Activated naive CD8-positive, alpha-beta T cell treated with anti-CD3 and anti-CD28 coated beads for 36 hours (primary cell): ENCODE data around the gene PDE2A. TPM values are rescaled to one million over a fixed set of nuclear protein-coding genes. Genes with fewer than 3 reads are reported as not detected.

ENCODE experiments used
- DNase-seq: peaks from one replicate; pipeline ENCODE4 v3.0.0; 2021
- H3K27ac Mint-ChIP-seq: one replicate; pipeline ENCODE4 v1.8.0; 2022; ENCODE audit warnings: mild to moderate bottlenecking, moderate library complexity, mixed read lengths
- H3K27me3 Mint-ChIP-seq: one replicate; pipeline ENCODE4 v1.8.0; 2022; ENCODE audit warnings: mild to moderate bottlenecking, mixed read lengths
- H3K36me3 Mint-ChIP-seq: one replicate; pipeline ENCODE4 v1.8.0; 2021; ENCODE audit warnings: mild to moderate bottlenecking, mixed read lengths
- H3K4me1 Mint-ChIP-seq: one replicate; pipeline ENCODE4 v1.8.0; 2021; ENCODE audit warnings: mixed read lengths
- H3K4me3 Mint-ChIP-seq: one replicate; pipeline ENCODE4 v1.8.0; 2022; ENCODE audit warnings: mild to moderate bottlenecking, moderate library complexity, mixed read lengths
- H3K9me3 Mint-ChIP-seq: one replicate; pipeline ENCODE4 v1.8.0; 2022; ENCODE audit warnings: mixed read lengths
- total RNA-seq, 2 experiments: library from RNA; stranded (reverse); gene quantifications; one replicate each; pipeline ENCODE4 v1.2.3, GENCODE V29; 2021

Gene PDE2A
- total RNA-seq = under 1 TPM; 0.37 to 0.42 TPM

DNA sequence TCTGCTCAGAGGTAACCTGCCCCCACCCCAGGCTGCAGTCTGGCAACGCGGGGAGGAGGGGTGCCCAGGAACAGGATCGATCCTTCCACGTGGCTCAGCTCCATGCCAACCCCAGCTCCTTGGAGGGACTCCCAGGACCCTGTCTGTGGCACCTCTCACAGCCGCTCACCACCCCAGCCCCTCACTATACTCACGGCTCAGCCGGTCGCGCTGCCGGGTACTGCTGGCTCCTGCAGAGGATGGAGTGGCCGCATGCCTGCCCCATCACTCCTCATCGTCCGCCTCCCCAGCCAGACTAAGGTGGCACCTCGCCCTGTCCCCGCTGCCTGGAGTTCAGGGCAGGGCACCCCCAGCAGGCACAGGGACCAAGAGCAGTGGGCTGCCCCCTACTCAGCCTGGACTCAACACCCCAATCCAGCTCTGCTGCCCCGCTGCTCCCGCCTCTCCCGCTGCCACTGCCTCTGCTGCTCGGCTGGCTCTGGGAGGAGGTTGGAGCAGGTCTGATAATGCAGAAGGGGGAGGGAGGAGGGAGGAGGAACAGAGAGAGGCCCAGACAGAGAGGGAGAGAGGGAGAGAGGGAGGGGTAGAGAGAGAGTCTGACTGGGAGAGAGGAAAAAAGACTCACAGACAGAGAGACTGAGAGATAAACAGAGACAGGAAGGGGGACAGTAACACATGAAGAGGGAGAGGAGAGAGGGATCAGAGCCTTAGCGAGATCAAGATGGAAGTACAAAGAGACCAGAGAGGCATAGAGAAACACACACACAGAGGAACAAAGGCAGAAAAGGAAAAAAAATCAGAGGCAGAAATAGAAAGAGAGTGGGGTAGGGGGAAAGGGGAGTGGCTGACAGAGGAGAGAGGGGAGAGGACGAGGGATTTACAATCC is at the start of gene PDE2A:
Gene PDE2A, minus strand, starts transcription at position 480 of the 886 bp plus-strand sequence. Its CDS starts 215 bp downstream, at position 265.
- no peaks in the 10 kb centered on the region for H3K36me3 Mint-ChIP-seq
- H3K27me3 Mint-ChIP-seq = peaks cover 80% of the 10 kb centered on the region
- DNase-seq = no peak
- no peak within 1 kb of the TSS for H3K4me3 Mint-ChIP-seq
- no peaks in the 10 kb centered on the region for H3K9me3 Mint-ChIP-seq
- no peak within 1 kb of the TSS for H3K27ac Mint-ChIP-seq
- peaks cover 4% of the 10 kb centered on the region for H3K4me1 Mint-ChIP-seq

DNA sequence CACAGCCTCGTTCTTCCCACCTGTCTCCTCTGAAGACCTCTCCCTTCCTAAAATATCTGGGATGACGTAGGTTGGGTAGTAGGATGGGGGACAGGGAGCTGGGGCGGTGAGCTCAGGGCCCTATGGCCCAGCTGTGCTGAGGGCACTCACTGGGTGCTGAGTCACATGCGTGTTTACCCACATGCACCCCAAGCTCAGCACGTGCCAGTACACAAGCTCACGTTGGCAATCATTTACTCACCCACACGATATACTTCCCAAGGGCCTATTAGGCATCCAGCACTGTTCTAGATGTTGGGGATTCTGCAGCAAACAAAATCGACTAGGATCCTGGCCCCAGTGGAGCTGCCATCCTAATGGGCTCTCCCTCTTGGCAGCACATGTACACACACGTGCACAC is 49.3 kb upstream of the PDE2A start:
- Mint-ChIP-seq H3K27ac (peak overlapping the region; percentile 16), H3K4me3 (no peak overlapping the region)

DNA sequence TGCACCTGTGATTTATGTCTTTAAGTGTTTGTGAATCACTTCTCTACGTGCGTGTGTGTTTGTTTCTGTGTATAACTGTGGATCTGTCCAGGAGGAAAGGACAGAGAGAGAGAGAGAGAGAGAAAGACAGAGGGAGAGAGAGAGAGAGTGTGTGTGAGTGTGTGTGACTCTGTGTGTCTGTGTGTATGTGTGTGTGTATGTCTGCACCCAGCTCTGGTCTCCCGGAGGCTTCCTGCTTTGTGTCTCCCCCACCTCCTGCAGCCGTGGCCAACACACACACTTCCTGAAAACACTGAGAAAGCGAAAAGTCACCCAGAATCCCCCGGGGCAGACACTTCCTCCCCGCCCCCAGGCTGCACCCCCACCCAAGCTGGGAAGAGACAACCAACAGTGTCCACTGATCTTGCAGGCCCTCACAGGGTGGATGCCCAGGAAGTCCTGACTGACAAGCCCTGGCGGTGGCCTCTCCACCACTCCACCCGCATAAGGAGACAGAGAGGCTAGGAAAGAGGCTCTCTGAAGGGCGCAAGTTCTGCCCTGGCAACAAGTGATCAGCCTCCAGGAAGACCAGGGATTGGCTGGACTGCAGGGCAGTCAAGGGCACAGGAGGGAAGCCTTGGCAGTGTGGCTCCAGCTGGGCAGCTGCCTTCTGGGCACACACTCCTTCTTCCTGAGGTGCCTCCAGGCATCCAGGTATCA is 48.0 kb upstream of the PDE2A start:
- H3K27me3 Mint-ChIP-seq = no peaks in the 10 kb centered on the region
- H3K27ac Mint-ChIP-seq = peak overlapping the region; percentile 94
- peaks cover 41% of the 10 kb centered on the region for H3K4me1 Mint-ChIP-seq
- H3K4me3 Mint-ChIP-seq = peak overlapping the region; percentile 94
- no peaks in the 10 kb centered on the region for H3K9me3 Mint-ChIP-seq
- peak; percentile 82 for DNase-seq
- peaks cover 2% of the 10 kb centered on the region for H3K36me3 Mint-ChIP-seq

More for the DNA sequence above, 49.3 kb upstream of the PDE2A start:
- no peaks in the 10 kb centered on the region for H3K27me3 Mint-ChIP-seq
- no peak for DNase-seq
- peaks cover 2% of the 10 kb centered on the region for H3K36me3 Mint-ChIP-seq
- no peaks in the 10 kb centered on the region for H3K9me3 Mint-ChIP-seq
- peaks cover 36% of the 10 kb centered on the region for H3K4me1 Mint-ChIP-seq

DNA sequence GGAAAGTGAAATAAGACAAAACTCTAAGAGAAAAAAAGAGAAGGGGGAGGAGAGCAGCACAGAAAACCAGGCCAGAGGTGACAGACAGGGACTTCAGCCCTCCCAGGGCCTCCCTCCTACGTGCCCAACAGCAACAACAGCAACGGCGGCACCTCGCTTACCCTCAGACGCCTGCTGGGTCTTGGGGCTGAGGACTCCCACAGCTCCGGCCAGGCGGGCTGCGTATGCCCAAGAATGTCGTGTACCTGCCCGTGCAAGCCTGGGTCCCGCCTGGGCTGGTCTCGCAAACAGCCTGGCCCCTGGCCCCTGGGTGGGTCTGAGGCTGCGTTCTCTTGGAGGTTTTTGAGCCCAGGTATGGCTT is 47.4 kb upstream of the PDE2A start:
- H3K27me3 Mint-ChIP-seq = no peaks in the 10 kb centered on the region
- peaks cover 2% of the 10 kb centered on the region for H3K36me3 Mint-ChIP-seq
- peaks cover 43% of the 10 kb centered on the region for H3K4me1 Mint-ChIP-seq
- peak; percentile 42 for DNase-seq
- peak overlapping the region; percentile 94 for H3K27ac Mint-ChIP-seq
- no peaks in the 10 kb centered on the region for H3K9me3 Mint-ChIP-seq
- H3K4me3 Mint-ChIP-seq = peak overlapping the region; percentile 94

DNA sequence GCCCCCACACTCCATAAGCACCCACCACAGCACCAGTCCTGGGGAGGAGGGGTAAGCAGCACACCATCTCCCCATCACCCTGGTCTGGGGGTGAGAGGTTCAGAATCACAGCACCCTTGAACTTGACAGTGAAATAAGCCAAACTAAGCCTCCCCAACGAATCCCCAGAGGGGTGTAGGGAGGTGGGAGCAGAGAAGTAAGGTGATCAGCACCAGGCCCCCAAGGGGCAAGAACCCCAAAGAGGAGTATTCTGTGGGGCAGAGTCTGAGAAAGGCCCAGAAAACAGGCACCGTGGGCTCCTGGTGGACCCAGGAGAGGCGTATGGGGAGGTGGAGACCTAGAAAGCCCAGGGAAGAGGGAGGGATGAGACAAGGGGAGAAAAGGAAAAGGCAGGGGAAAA is 47.1 kb upstream of the PDE2A start:
- Mint-ChIP-seq H3K4me1 (peaks cover 43% of the 10 kb centered on the region), H3K9me3 (no peaks in the 10 kb centered on the region), H3K4me3 (peak overlapping the region; percentile 94), H3K27ac (peak overlapping the region; percentile 94), H3K36me3 (peaks cover 2% of the 10 kb centered on the region), H3K27me3 (no peaks in the 10 kb centered on the region)
- DNase-seq = no peak

DNA sequence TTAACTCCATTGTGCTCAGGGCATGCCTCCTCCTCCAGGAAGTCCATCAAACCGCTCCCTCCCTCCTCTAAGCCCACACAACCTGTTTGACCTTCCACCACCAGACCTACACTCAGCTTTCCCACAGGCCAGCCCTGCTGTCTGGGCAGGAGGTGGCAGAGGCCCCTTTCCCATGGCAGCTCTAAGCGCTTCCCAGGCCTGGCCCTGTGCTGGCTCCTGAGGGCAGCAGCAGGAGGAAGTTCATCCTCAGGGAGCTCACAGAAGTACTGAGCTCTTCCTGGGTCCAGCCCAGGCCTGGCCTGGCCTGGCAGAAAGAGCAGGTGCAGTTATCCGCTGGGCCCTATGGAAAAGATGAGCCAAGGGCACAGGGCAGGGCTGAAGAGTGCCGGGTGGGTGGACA is 46.6 kb upstream of the PDE2A start:
- peak overlapping the region; percentile 60 for H3K27ac Mint-ChIP-seq
- H3K27me3 Mint-ChIP-seq = no peaks in the 10 kb centered on the region
- no peaks in the 10 kb centered on the region for H3K9me3 Mint-ChIP-seq

DNA sequence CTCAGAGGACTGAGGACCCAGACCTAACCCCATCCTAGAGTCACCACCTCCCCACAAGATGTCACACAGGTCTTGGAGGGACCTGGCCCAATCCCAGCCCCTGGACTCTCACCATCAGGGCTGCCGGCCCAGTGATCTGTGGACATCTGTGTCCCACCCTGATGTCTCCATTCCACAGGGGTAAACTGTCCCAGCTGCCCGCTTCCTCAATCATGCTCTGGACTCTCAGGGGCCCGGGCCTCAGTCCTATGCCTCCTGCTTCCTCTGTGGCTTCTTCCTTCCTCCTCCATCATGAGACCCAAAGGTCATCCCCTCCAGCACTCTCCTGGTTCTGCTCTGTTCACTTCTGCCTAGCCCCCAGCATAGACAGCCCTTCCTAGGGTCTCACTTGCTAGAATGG is 45.8 kb upstream of the PDE2A start:
- H3K4me3 Mint-ChIP-seq = peak overlapping the region; percentile 94
- peak overlapping the region; percentile 60 for H3K27ac Mint-ChIP-seq
- H3K9me3 Mint-ChIP-seq = no peaks in the 10 kb centered on the region
- peaks cover 2% of the 10 kb centered on the region for H3K36me3 Mint-ChIP-seq
- DNase-seq = no peak
- H3K4me1 Mint-ChIP-seq = peaks cover 38% of the 10 kb centered on the region
- H3K27me3 Mint-ChIP-seq = no peaks in the 10 kb centered on the region

More for the DNA sequence above, 46.6 kb upstream of the PDE2A start:
- Mint-ChIP-seq H3K4me1 (peaks cover 43% of the 10 kb centered on the region), H3K36me3 (peaks cover 2% of the 10 kb centered on the region), H3K4me3 (peak overlapping the region; percentile 94)
- DNase-seq = no peak

DNA sequence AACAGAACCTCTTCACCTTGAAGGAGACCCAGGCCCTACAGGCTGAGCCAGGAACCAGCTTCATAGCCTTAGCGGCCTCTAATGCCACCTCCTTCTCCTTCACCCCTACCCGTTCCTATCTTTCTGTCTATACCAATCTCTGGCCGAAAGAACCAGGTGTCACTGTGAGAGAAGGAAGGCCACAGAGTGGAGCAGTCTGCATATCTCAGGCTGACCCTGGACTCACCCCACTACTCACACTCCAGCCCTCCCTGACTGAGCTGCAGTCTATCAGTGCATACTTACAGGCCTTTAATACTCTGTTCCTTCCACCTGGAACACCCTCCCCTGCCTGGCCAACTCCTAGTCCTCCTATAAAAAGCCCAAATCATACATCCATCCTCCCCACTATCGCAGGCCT is 45.3 kb upstream of the PDE2A start:
- H3K27me3 Mint-ChIP-seq = no peaks in the 10 kb centered on the region
- peaks cover 2% of the 10 kb centered on the region for H3K36me3 Mint-ChIP-seq
- H3K4me3 Mint-ChIP-seq = peak overlapping the region; percentile 94
- peaks cover 40% of the 10 kb centered on the region for H3K4me1 Mint-ChIP-seq
- peak overlapping the region; percentile 60 for H3K27ac Mint-ChIP-seq
- no peak for DNase-seq
- no peaks in the 10 kb centered on the region for H3K9me3 Mint-ChIP-seq

DNA sequence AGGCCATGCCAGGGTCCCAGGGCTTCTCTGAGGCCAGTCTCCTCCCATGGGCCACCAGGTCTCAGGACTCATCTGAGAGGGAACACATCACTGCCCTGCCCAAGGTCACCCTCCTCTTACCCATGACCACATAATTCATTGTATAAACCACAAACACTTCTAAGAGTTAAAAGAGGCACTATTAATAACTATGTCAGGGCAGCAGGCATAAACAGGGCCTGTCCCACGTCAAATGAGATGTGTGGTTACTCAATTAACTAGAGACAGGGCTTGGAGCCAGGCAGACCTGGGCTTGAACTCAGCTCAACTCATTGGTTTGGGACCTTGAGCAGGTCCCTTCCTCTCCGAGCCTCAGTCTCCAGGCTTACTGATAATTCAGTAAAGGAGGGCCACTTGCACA is 44.9 kb upstream of the PDE2A start:
- Mint-ChIP-seq H3K27me3 (no peaks in the 10 kb centered on the region), H3K4me3 (peak overlapping the region; percentile 94)
- DNase-seq = no peak

DNA sequence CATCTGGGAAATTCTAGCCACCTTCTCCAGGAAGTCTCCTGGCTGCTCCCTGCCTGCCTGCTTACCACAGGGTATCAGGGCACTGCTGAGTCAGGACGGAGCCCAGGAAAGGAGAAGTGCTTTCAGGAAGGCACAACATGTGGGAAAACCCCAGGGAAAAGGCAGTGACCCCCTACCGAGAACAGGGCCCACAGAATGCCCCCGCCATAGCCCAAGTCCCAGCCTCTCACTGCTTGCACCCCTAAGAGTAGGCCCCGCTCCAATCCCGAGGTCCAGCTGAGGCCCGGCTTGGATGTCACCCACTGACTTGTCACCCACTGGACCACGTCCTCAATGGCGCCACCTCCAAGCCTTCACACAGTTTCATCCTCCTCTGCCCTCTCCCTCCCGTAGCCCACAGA is 43.9 kb upstream of the PDE2A start:
- H3K27me3 Mint-ChIP-seq = no peaks in the 10 kb centered on the region
- H3K4me3 Mint-ChIP-seq = no peak overlapping the region
- DNase-seq = no peak
- H3K9me3 Mint-ChIP-seq = no peaks in the 10 kb centered on the region
- H3K36me3 Mint-ChIP-seq = peaks cover 2% of the 10 kb centered on the region
- peak overlapping the region; percentile 40 for H3K27ac Mint-ChIP-seq
- peaks cover 41% of the 10 kb centered on the region for H3K4me1 Mint-ChIP-seq

More for the DNA sequence above, 44.9 kb upstream of the PDE2A start:
- peaks cover 41% of the 10 kb centered on the region for H3K4me1 Mint-ChIP-seq
- H3K27ac Mint-ChIP-seq = peak overlapping the region; percentile 60
- peaks cover 2% of the 10 kb centered on the region for H3K36me3 Mint-ChIP-seq
- H3K9me3 Mint-ChIP-seq = no peaks in the 10 kb centered on the region

DNA sequence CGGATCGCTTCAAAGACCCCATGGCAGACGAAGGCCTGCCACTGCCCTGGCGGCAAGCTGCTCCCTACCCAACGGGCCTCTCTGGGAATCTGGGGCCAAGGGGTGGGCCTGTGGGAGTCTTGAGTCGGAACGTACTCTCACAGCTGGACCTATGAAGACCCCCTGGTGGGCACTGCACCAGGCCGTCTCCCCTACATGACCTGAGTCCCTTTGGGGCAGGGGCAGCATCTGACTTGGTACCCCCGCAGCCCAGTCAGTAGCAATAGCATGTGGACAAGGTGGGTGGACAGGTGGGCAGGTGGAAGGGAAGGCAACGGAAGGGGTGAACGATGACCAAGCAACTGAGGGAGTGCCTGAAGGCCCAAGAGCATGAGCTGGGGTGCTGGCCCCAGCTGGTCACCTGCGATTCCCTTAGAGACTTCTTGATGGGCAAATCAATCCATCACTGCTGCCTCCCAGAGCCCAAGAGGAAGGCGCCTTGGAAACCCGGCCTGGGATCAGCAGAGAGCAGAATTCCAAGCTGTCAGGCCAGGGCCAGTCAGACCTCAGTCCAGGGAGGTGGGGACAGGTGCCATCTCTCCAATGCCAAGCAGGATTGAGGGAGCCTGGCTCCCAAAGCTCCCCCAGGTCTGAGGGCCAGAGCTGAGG is 42.7 kb upstream of the PDE2A start:
- Mint-ChIP-seq H3K36me3 (peaks cover 2% of the 10 kb centered on the region), H3K27ac (no peak overlapping the region), H3K27me3 (no peaks in the 10 kb centered on the region), H3K9me3 (no peaks in the 10 kb centered on the region), H3K4me3 (no peak overlapping the region), H3K4me1 (peaks cover 40% of the 10 kb centered on the region)
- no peak for DNase-seq

DNA sequence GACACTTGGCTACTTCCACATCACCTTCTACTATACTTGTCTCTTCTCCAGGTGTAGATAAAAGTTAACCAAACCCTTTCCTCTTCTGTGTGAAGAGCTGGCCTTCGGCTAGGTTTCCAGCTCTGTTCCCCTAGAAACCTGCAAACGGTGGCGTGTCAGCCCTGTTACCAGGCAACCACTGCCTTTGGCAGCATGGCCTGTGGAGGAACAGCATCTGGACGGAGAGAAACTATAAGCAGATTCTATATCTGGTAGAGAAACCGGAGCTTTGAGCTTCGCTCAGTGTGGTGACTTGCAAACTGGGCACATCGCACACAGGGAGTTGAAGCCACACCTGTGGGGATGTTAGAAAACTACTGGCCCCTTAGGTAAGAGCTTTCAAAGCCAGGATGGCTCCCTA is 42.1 kb upstream of the PDE2A start:
- Mint-ChIP-seq H3K36me3 (peaks cover 2% of the 10 kb centered on the region), H3K4me1 (peaks cover 40% of the 10 kb centered on the region), H3K27me3 (no peaks in the 10 kb centered on the region), H3K4me3 (no peak overlapping the region), H3K27ac (no peak overlapping the region), H3K9me3 (no peaks in the 10 kb centered on the region)
- no peak for DNase-seq

DNA sequence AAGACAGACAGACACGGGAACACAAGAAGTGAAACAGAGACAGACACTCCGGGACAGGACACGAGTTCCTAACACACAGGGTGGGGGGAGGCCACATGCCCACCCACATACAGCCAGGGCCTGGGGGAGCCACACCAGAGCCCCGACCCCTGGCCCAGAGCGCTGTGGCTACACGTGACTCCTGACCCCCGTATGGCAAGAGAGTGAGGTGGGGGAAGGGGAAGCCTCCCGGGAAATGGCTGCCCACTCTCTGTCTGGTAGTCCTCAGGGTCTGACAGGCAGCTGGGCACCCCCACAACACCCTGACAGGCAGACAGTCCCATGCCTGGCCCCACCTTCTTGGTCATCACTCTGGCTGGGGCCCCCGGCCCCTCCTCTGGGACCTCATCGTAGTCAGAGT is 38.6 kb upstream of the PDE2A start:
- Mint-ChIP-seq H3K27me3 (no peaks in the 10 kb centered on the region), H3K4me1 (peaks cover 12% of the 10 kb centered on the region), H3K4me3 (no peak overlapping the region), H3K9me3 (no peaks in the 10 kb centered on the region), H3K36me3 (peaks cover 11% of the 10 kb centered on the region), H3K27ac (no peak overlapping the region)
- no peak for DNase-seq

DNA sequence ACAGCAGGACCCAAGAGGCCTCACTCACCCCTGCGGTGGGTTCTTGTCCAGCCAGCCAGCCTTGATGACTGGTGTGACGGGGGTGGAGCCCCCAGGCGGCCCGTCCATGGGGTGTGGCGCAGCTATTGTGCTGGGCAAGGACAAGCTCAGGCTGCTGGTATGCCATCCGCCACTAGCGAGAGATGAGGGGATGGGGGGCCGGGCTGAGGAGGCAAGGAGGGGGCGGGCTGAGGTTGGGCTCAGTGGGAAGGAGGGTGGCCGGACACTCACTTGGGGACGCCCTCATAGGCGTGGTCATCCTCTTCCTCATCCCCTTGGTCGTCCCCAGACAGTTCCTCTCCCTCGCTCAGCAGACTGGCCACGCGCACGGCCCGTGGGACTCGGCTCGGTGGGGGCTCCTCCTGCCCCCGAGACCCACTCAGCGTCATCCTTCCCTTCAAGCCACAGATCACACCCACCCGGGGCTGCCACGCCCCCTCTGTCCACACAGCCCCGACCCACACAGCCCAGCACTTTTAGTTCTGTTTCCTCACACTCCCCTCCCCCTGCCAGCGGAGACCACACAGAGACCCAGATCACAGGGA is 38.0 kb upstream of the PDE2A start:
- Mint-ChIP-seq H3K4me1 (peaks cover 9% of the 10 kb centered on the region), H3K27ac (no peak overlapping the region), H3K9me3 (no peaks in the 10 kb centered on the region), H3K36me3 (peaks cover 15% of the 10 kb centered on the region), H3K4me3 (no peak overlapping the region), H3K27me3 (no peaks in the 10 kb centered on the region)
- DNase-seq = no peak

DNA sequence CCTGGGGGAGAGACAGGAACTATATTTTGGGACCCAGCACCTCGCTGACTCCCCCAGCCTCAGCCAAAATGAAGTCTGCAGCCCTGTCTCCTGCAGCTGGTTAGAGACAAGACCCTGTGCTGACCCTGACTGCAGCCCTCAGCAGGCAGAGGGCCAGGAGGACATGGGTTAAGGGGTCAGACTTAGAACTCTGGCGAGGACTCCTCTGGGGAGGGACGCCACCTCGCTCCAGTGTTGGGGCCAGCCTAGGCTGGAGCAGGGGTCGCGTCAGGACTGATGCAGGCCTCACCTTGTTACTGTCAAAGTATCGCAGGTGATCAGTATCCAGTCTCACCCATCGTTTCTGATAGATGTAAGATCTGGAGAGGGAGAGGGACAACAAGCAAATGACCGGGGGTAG is 36.9 kb upstream of the PDE2A start:
- H3K36me3 Mint-ChIP-seq = peaks cover 15% of the 10 kb centered on the region
- H3K27ac Mint-ChIP-seq = no peak overlapping the region
- H3K4me1 Mint-ChIP-seq = peaks cover 6% of the 10 kb centered on the region
- H3K4me3 Mint-ChIP-seq = no peak overlapping the region
- no peak for DNase-seq
- no peaks in the 10 kb centered on the region for H3K9me3 Mint-ChIP-seq
- no peaks in the 10 kb centered on the region for H3K27me3 Mint-ChIP-seq
